SK-N-SH (cell line): ENCODE data around the gene MAPK13. TPM values are rescaled to one million over a fixed set of nuclear protein-coding genes. Genes with fewer than 3 reads are reported as not detected.

ENCODE experiments used
- CTCF ChIA-PET: fragments of 300-600, 350-600 bp; formaldehyde crosslinking; extraction: SDS; loops from one replicate; lab custom pipeline; 2021; lab: Yijun Ruan, JAX
- POLR2A ChIA-PET: fragments of 350-600 bp; sonication (Branson Sonifier 250); formaldehyde crosslinking; extraction: SDS; loops from one replicate; lab custom pipeline; 2020; ENCODE audit warnings: antibody characterized with exemption, inconsistent platforms; lab: Yijun Ruan, JAX
- DNase-seq: peaks from one replicate; pipeline ENCODE4 v3.0.0; 2012
- H2AFZ ChIP-seq: fragments of 200-600 bp; sonication (generic); 2 replicates; pipeline ENCODE4 v1.8.1; 2016; ENCODE audit warnings: antibody characterized with exemption, mild to moderate bottlenecking, low read depth
- H3F3A ChIP-seq: fragments of 200-600 bp; sonication (generic); replicated peaks from 2 replicates; pipeline ENCODE3; 2016; ENCODE audit warnings: antibody characterized with exemption, mild to moderate bottlenecking; ENCODE audit not compliant: insufficient read depth
- H3K27ac ChIP-seq, 2 experiments: fragments of 200-500 bp in 1 of 2; fragments of 200-600 bp in 1 of 2; sonication (Bioruptor generic) in 1 of 2; sonication (generic), shearing (Covaris generic) in 1 of 2; 2 replicates each; pipeline versions ENCODE4 v1.5.1 to v1.6.1; 2014 to 2016; ENCODE audit warnings: low read depth in 2 of 2, inconsistent platforms in 1 of 2, low read length in 1 of 2, mild to moderate bottlenecking in 1 of 2, mixed read lengths in 1 of 2
- H3K27me3 ChIP-seq: fragments of 200-600 bp; sonication (generic), shearing (Covaris generic); 2 replicates; pipeline ENCODE4 v1.6.1; 2016; ENCODE audit warnings: mixed run types; ENCODE audit not compliant: insufficient read depth
- H3K36me3 ChIP-seq, 2 experiments: fragments of 200-500 bp in 1 of 2; fragments of 200-600 bp in 1 of 2; sonication (Bioruptor generic) in 1 of 2; sonication (generic) in 1 of 2; replicated peaks in 1 of 2; 2 replicates each; pipeline versions ENCODE3 to v1.5.1; 2014 to 2016; ENCODE audit warnings: low read length in 1 of 2, mild to moderate bottlenecking in 1 of 2; ENCODE audit not compliant: insufficient read depth in 2 of 2, control insufficient read depth in 1 of 2
- H3K4me1 ChIP-seq, 2 experiments: fragments of 200-500 bp in 1 of 2; fragments of 200-600 bp in 1 of 2; sonication (Bioruptor generic) in 1 of 2; sonication (generic), shearing (Covaris generic) in 1 of 2; 2 replicates each; pipeline versions ENCODE4 v1.5.1 to v1.6.1; 2014 to 2016; ENCODE audit warnings: low read depth in 1 of 2, low read length in 1 of 2, mixed run types in 1 of 2; ENCODE audit not compliant: insufficient read depth in 2 of 2, control insufficient read depth in 1 of 2
- H3K4me2 ChIP-seq: fragments of 200-600 bp; sonication (generic), shearing (Covaris generic); 2 replicates; pipeline ENCODE4 v1.6.1; 2017; ENCODE audit warnings: mixed run types
- H3K4me3 ChIP-seq, 2 experiments: fragments of 200-500 bp in 1 of 2; fragments of 200-600 bp in 1 of 2; sonication (Bioruptor generic) in 1 of 2; sonication (generic), shearing (Covaris generic) in 1 of 2; 2 replicates each; pipeline versions ENCODE4 v1.5.1 to v1.8.1; 2014 to 2016; ENCODE audit warnings: low read depth in 2 of 2, inconsistent platforms in 1 of 2, low read length in 1 of 2, mild to moderate bottlenecking in 1 of 2, mixed read lengths in 1 of 2, moderate library complexity in 1 of 2
- H3K79me2 ChIP-seq: fragments of 200-600 bp; sonication (generic); 2 replicates; pipeline ENCODE4 v1.8.1; 2017; ENCODE audit warnings: mild to moderate bottlenecking; ENCODE audit not compliant: insufficient read depth
- H3K9ac ChIP-seq: fragments of 200-600 bp; sonication (generic); 2 replicates; pipeline ENCODE4 v1.6.1; 2017; ENCODE audit warnings: mixed run types
- H3K9me2 ChIP-seq: fragments of 200-600 bp; sonication (generic); 2 replicates; pipeline ENCODE4 v1.6.1; 2017; ENCODE audit warnings: mixed run types
- H3K9me3 ChIP-seq: fragments of 200-600 bp; sonication (generic); 2 replicates; pipeline ENCODE4 v1.6.1; 2017; ENCODE audit warnings: mixed run types, mild to moderate bottlenecking, moderate library complexity
- H4K20me1 ChIP-seq: fragments of 200-600 bp; sonication (generic); 2 replicates; pipeline ENCODE4 v1.6.1; 2017; ENCODE audit warnings: mild to moderate bottlenecking, mixed run types; ENCODE audit not compliant: insufficient read depth
- CHD2 ChIP-seq: fragments of 150-350 bp; IDR thresholded peaks from 2 replicates; pipeline ENCODE4 v1.6.1; 2018; ENCODE audit warnings: low read length; ENCODE audit not compliant: partially characterized antibody
- EZH2phosphoT487 ChIP-seq: fragments of 200-600 bp; sonication (generic); IDR thresholded peaks from 2 replicates; pipeline ENCODE4 v1.6.1; 2017; ENCODE audit warnings: low read depth, mixed run types, mild to moderate bottlenecking, antibody characterized with exemption, moderate library complexity, borderline replicate concordance
- FOSL2 ChIP-seq: IDR thresholded peaks from 2 replicates; pipeline ENCODE4 v1.4.0; 2012; ENCODE audit warnings: low read depth, mild to moderate bottlenecking, moderate library complexity, borderline replicate concordance
- FOXJ3 ChIP-seq: sonication (generic); formaldehyde crosslinking; IDR thresholded peaks from 2 replicates; pipeline ENCODE4 v1.5.1; 2020; ENCODE audit warnings: mild to moderate bottlenecking, missing genetic modification reagents
- GABPA ChIP-seq: IDR thresholded peaks from 2 replicates; pipeline ENCODE4 v1.4.0; 2012; ENCODE audit warnings: low read depth, mild to moderate bottlenecking
- NFIC ChIP-seq: IDR thresholded peaks from 2 replicates; pipeline ENCODE4 v1.4.0; 2012; ENCODE audit warnings: borderline replicate concordance
- RAD21 ChIP-seq: IDR thresholded peaks from 2 replicates; pipeline ENCODE4 v1.6.1; 2012; ENCODE audit warnings: mild to moderate bottlenecking, low read length
- RXRA ChIP-seq: IDR thresholded peaks from 2 replicates; pipeline ENCODE4 v1.4.0; 2012; ENCODE audit warnings: low read depth, mild to moderate bottlenecking, borderline replicate concordance
- SIN3A ChIP-seq: IDR thresholded peaks from 2 replicates; pipeline ENCODE4 v1.6.1; 2012; ENCODE audit warnings: low read depth, mild to moderate bottlenecking, low read length, moderate library complexity, borderline replicate concordance
- SMC3 ChIP-seq: IDR thresholded peaks from 2 replicates; pipeline ENCODE4 v1.6.1; 2012; ENCODE audit warnings: low read depth, low read length, improper control_type of control experiment
- TAF1 ChIP-seq: IDR thresholded peaks from 2 replicates; pipeline ENCODE4 v1.6.1; 2012; ENCODE audit warnings: low read depth, mild to moderate bottlenecking, low read length, moderate library complexity, borderline replicate concordance
- TCF12 ChIP-seq: IDR thresholded peaks from 2 replicates; pipeline ENCODE4 v1.4.0; 2012
- TEAD4 ChIP-seq: IDR thresholded peaks from 2 replicates; pipeline ENCODE4 v1.4.0; 2012; ENCODE audit warnings: mild to moderate bottlenecking, borderline replicate concordance; ENCODE audit not compliant: insufficient read depth
- YY1 ChIP-seq: IDR thresholded peaks from 2 replicates; pipeline ENCODE4 v1.4.0; 2012; ENCODE audit warnings: low read depth, mild to moderate bottlenecking
- WGBS: methylation state at CpG from one replicate; pipeline ENCODE4 v1.1.6; 2017; ENCODE audit warnings: low lambda C conversion rate; 5-methylcytosine and 5-hydroxymethylcytosine counted together
- polyA plus RNA-seq, 3 experiments: library from polyadenylated mRNA; depleted of rRNA; stranded (reverse); fragments of >200 nt; gene quantifications; 2 replicates each; pipeline ENCODE4 v1.2.3, GENCODE V29; 2012
- TF ChIP-seq, protein P1 (sequence below): fragments of 200-600 bp; sonication (generic); IDR thresholded peaks from 2 replicates; pipeline ENCODE4 v1.6.1; 2017; ENCODE audit warnings: antibody characterized with exemption, mild to moderate bottlenecking, moderate library complexity
- TF ChIP-seq, protein P2 (sequence below): fragments of 150-350 bp; IDR thresholded peaks from 2 replicates; pipeline ENCODE4 v1.6.1; 2016; ENCODE audit warnings: mild to moderate bottlenecking, low read depth, low read length
- TF ChIP-seq, protein P3 (sequence below): IDR thresholded peaks from 2 replicates; pipeline ENCODE4; 2012
- TF ChIP-seq, protein P4 (sequence below): IDR thresholded peaks from 2 replicates; pipeline ENCODE4 v1.4.0; 2012; ENCODE audit warnings: low read depth

Gene MAPK13
- polyA plus RNA-seq, 1 of the 3 experiments (the other 2 are of a cell fraction): 2.3 TPM

DNA sequence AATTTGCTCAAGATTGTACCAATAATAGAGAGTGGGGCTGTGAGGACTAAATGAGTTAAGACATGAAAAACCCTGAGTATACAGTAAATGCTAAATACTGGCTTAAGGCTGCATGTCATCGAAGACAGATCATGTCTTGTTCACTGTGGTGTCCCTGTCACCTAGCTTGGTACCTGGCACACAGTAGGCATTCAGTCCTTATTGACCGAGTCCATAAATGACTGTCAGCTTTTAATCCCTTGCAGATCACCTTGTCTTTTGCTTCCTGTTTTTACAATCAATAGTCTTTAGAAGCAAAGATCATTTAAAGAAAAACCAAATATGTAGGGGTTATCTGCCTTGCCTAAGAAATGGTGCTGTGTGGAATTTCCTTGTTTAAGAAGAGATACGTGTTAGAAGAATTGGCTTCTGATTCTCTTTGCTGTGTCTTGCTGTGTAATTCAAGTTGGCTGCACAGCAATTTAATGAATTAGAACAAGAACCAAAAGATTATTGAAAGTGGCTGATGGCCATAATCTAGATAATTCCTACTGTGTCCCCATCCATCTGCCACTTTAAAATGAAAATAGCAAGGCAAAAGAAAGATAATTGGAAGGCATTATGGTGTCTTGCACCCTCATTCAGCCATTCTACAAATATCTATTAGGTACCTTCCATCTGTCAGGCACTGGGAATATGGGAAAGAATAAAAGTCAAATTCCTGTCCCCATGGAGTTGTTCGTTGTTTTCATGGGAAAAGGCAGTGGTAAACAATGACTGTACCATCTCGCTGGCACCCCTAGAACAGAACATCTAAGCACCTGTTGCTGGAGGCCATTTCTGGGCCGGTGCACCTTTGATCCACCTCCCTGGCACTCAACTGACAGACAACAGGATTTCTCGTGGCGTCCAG lies 12.4 kb upstream of the MAPK13 start:
- Histone ChIP-seq H3K79me2 (no peaks in the 10 kb centered on the region), H3K36me3 (peaks cover 0 to 4% of the 10 kb centered on the region in 2 experiments), H3K9me2 (no peaks in the 10 kb centered on the region), H4K20me1 (no peaks in the 10 kb centered on the region)
- no peak for TF ChIP-seq SMC3
- no peak for TF ChIP-seq TAF1
- no peak for TF ChIP-seq FOXJ3 (CRISPR knock-in tag)
- no peak for TF ChIP-seq EZH2phosphoT487
- no peak for TF ChIP-seq YY1
- no peak for TF ChIP-seq RAD21
- no peak for TF ChIP-seq NFIC
- no peak for TF ChIP-seq GABPA
- TF ChIP-seq CHD2: no peak
- no peak for TF ChIP-seq RXRA
- TF ChIP-seq TEAD4: no peak
- no peak for TF ChIP-seq TCF12
- TF ChIP-seq, protein P1, sequence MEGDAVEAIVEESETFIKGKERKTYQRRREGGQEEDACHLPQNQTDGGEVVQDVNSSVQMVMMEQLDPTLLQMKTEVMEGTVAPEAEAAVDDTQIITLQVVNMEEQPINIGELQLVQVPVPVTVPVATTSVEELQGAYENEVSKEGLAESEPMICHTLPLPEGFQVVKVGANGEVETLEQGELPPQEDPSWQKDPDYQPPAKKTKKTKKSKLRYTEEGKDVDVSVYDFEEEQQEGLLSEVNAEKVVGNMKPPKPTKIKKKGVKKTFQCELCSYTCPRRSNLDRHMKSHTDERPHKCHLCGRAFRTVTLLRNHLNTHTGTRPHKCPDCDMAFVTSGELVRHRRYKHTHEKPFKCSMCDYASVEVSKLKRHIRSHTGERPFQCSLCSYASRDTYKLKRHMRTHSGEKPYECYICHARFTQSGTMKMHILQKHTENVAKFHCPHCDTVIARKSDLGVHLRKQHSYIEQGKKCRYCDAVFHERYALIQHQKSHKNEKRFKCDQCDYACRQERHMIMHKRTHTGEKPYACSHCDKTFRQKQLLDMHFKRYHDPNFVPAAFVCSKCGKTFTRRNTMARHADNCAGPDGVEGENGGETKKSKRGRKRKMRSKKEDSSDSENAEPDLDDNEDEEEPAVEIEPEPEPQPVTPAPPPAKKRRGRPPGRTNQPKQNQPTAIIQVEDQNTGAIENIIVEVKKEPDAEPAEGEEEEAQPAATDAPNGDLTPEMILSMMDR: no peak
- no peak for TF ChIP-seq SIN3A
- no peak for TF ChIP-seq FOSL2
- TF ChIP-seq, protein P2, sequence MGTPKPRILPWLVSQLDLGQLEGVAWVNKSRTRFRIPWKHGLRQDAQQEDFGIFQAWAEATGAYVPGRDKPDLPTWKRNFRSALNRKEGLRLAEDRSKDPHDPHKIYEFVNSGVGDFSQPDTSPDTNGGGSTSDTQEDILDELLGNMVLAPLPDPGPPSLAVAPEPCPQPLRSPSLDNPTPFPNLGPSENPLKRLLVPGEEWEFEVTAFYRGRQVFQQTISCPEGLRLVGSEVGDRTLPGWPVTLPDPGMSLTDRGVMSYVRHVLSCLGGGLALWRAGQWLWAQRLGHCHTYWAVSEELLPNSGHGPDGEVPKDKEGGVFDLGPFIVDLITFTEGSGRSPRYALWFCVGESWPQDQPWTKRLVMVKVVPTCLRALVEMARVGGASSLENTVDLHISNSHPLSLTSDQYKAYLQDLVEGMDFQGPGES: no peak
- TF ChIP-seq, protein P3, sequence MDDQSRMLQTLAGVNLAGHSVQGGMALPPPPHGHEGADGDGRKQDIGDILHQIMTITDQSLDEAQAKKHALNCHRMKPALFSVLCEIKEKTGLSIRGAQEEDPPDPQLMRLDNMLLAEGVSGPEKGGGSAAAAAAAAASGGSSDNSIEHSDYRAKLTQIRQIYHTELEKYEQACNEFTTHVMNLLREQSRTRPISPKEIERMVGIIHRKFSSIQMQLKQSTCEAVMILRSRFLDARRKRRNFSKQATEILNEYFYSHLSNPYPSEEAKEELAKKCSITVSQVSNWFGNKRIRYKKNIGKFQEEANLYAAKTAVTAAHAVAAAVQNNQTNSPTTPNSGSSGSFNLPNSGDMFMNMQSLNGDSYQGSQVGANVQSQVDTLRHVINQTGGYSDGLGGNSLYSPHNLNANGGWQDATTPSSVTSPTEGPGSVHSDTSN: no peak
- TF ChIP-seq, protein P4, sequence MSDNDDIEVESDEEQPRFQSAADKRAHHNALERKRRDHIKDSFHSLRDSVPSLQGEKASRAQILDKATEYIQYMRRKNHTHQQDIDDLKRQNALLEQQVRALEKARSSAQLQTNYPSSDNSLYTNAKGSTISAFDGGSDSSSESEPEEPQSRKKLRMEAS: no peak
- TF ChIP-seq, all 33 proteins: peak for 0
- DNase-seq: no peak
- ChIA-PET POLR2A (no interaction called here), CTCF (interaction anchor here (0.9 to 1.3 kb wide), 3 partner anchors 9 to 42 kb away, joined by 3 read pairs; no protein-coding TSS in a partner anchor)
- no peak overlapping the region for H3K4me2 ChIP-seq
- H3K9me3 ChIP-seq: no peaks in the 10 kb centered on the region
- H3K4me1 ChIP-seq: peaks cover 0 to 27% of the 10 kb centered on the region in 2 experiments; a peak in 1 of 4 replicates
- no peak overlapping the region for H3K27ac ChIP-seq
- H3F3A ChIP-seq: peaks cover 8% of the 10 kb centered on the region
- no peak overlapping the region for H3K9ac ChIP-seq
- H3K27me3 ChIP-seq: no peaks in the 10 kb centered on the region
- H3K4me3 ChIP-seq: no peak overlapping the region
- no peak overlapping the region for H2AFZ ChIP-seq
- 93% methylated on average over 6 of the region's 8 CpGs for WGBS
